ENCODE measurements around the gene SERPINE1. TPM values are rescaled to one million over a fixed set of nuclear protein-coding genes. Genes with fewer than 3 reads are reported as not detected.

The SERPINE1 gene
- total RNA-seq, 4 donors from 2014 or later, result 6.7 to 22.9 (median 13.0) TPM

GRCh38 chr7:101151908-101152651 lies 25.2 kb downstream of the SERPINE1 start:
- Histone ChIP-seq H3K9me3 (no peaks in the 10 kb centered on the region), H3K27ac (no peak overlapping the region), H3K36me3 (peaks cover 2% of the 10 kb centered on the region), H3K4me3 (no peak overlapping the region), H3K4me1 (peaks cover 18% of the 10 kb centered on the region), H3K27me3 (no peaks in the 10 kb centered on the region)
- TF ChIP-seq POLR2AphosphoS5 (IDR thresholded peaks at IDR 0.05), result no peak
- no peak for TF ChIP-seq CTCF (IDR thresholded peaks at IDR 0.05)
- no peak for TF ChIP-seq EP300 (IDR thresholded peaks at IDR 0.05)
- 73% methylated on average over 2 of the region's 2 CpGs for WGBS
- DNase-seq (ENCODE audit: low spot score in 2 of 2), result no peak

- peaks cover 18% of the 10 kb centered on the region for H3K4me1 ChIP-seq
- H3K27ac ChIP-seq, result no peak within 1 kb of the TSS
Measured at GRCh38 chr7:101153969-101154692, 27.2 kb downstream of the SERPINE1 start, which contains the start of gene AP1S1. Gene AP1S1, plus strand, starts transcription at chr7:101154476. Its CDS starts 39 bp downstream, at chr7:101154515.

GRCh38 chr7:101154693-101155102 lies 27.8 kb downstream of the SERPINE1 start:
- no peak overlapping the region for H3K27ac ChIP-seq
- no peak for DNase-seq (ENCODE audit: low spot score in 2 of 2)
- H3K9me3 ChIP-seq, result no peaks in the 10 kb centered on the region
- H3K4me1 ChIP-seq, result peaks cover 18% of the 10 kb centered on the region
- WGBS, result 0% methylated on average over 10 of the region's 34 CpGs
- H3K4me3 ChIP-seq, result peak overlapping the region; percentile 92
- no peaks in the 10 kb centered on the region for H3K27me3 ChIP-seq
- TF ChIP-seq EP300 (IDR thresholded peaks at IDR 0.05) (no peak), POLR2A (IDR thresholded peaks at IDR 0.05) (no peak), POLR2AphosphoS5 (IDR thresholded peaks at IDR 0.05) (no peak), CTCF (IDR thresholded peaks at IDR 0.05) (no peak)
- H3K36me3 ChIP-seq, result peaks cover 28% of the 10 kb centered on the region

More at GRCh38 chr7:101153969-101154692, 27.2 kb downstream of the SERPINE1 start, which contains the start of gene AP1S1:
- H3K36me3 ChIP-seq, result peaks cover 23% of the 10 kb centered on the region
- H3K4me3 ChIP-seq, result peak within 1 kb of the TSS; percentile 92
- 5% methylated on average over 39 of the region's 51 CpGs for WGBS
- H3K27me3 ChIP-seq, result no peaks in the 10 kb centered on the region
- no peak for TF ChIP-seq POLR2A (IDR thresholded peaks at IDR 0.05)
- no peak for TF ChIP-seq CTCF (IDR thresholded peaks at IDR 0.05)
- no peak for TF ChIP-seq EP300 (IDR thresholded peaks at IDR 0.05)
- no peak for TF ChIP-seq POLR2AphosphoS5 (IDR thresholded peaks at IDR 0.05)
- DNase-seq (ENCODE audit: low spot score in 2 of 2), result peak; percentile 93 to 94
- no peaks in the 10 kb centered on the region for H3K9me3 ChIP-seq

GRCh38 chr7:101155303-101155702 lies 28.4 kb downstream of the SERPINE1 start:
- Histone ChIP-seq H3K4me1 (peaks cover 18% of the 10 kb centered on the region), H3K36me3 (peaks cover 35% of the 10 kb centered on the region), H3K9me3 (no peaks in the 10 kb centered on the region), H3K27ac (no peak overlapping the region), H3K27me3 (no peaks in the 10 kb centered on the region), H3K4me3 (peak overlapping the region; percentile 92)
- WGBS, result 45% methylated on average over 4 of the region's 4 CpGs
- no peak for DNase-seq (ENCODE audit: low spot score in 2 of 2)
- TF ChIP-seq CTCF (IDR thresholded peaks at IDR 0.05) (no peak), POLR2AphosphoS5 (IDR thresholded peaks at IDR 0.05) (no peak), EP300 (IDR thresholded peaks at IDR 0.05) (no peak), POLR2A (IDR thresholded peaks at IDR 0.05) (no peak)

GRCh38 chr7:101156277-101156676 lies 29.4 kb downstream of the SERPINE1 start:
- 89% methylated on average over 6 of the region's 6 CpGs for WGBS
- no peaks in the 10 kb centered on the region for H3K9me3 ChIP-seq
- no peak overlapping the region for H3K27ac ChIP-seq
- peaks cover 40% of the 10 kb centered on the region for H3K36me3 ChIP-seq
- H3K4me3 ChIP-seq, result no peak overlapping the region
- H3K27me3 ChIP-seq, result no peaks in the 10 kb centered on the region
- no peak for DNase-seq (ENCODE audit: low spot score in 2 of 2)
- no peak for TF ChIP-seq POLR2AphosphoS5 (IDR thresholded peaks at IDR 0.05)
- TF ChIP-seq CTCF (IDR thresholded peaks at IDR 0.05), result no peak
- TF ChIP-seq POLR2A (IDR thresholded peaks at IDR 0.05), result no peak
- TF ChIP-seq EP300 (IDR thresholded peaks at IDR 0.05), result no peak
- peaks cover 18% of the 10 kb centered on the region for H3K4me1 ChIP-seq

Measured in suprapubic skin (tissue), 4 donors.